Measurements from ENCODE around the gene HOXB1. TPM values are rescaled to one million over a fixed set of nuclear protein-coding genes. Genes with fewer than 3 reads are reported as not detected.

The HOXB1 gene
- total RNA-seq, 4 donors from 2014 or later, result 0.19 TPM; not detected in 3

DNA sequence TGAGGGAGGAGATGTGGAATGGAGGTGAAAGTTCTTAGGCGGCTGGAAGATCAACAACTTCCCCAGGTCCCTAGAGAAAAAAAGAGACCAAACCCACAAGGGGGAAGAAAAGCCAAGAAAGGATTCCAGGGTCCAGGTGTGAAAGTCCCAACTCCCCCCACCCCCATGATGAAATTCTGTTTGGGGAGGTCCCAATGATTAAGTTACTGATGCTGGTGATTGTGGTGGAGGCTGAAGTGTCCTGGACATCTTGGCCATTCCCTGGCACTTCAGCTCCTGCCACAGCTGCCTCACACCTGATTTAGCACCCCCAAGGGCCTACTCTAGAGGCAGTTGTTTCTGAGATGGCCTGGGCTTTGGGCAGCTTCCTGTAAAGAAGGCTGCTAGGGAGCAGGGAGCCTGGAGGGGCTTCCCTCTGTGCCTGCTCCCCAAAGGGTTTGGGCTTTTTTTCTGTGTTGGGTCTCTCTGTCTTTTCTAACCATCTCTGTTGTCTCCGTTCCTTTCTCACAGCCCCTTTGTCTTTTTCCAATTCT, 34.3 kb upstream of the HOXB1 start:
- H3K36me3 ChIP-seq, result no peaks in the 10 kb centered on the region
- H3K4me1 ChIP-seq, result peaks cover 17 to 97% (median 77%) of the 10 kb centered on the region in 3 donors
- no peak for DNase-seq
- peaks cover 0 to 89% (median 2%) of the 10 kb centered on the region in 4 donors for H3K27me3 ChIP-seq
- WGBS, 2 donors, result 60 to 73% methylated on average over 2 of the region's 2 CpGs
- peak overlapping the region in 3 of 4 donors; percentile 37 to 71 (median 55) for H3K4me3 ChIP-seq
- intact Hi-C loops (cut with DNase I), result no loop called here
- no peak for TF ChIP-seq CTCF (IDR thresholded peaks at IDR 0.05)
- no peak for TF ChIP-seq POLR2A (IDR thresholded peaks at IDR 0.05)
- H3K27ac ChIP-seq, result peak overlapping the region; percentile 89 to 92 (median 91)
- H3K9me3 ChIP-seq, result no peaks in the 10 kb centered on the region

DNA sequence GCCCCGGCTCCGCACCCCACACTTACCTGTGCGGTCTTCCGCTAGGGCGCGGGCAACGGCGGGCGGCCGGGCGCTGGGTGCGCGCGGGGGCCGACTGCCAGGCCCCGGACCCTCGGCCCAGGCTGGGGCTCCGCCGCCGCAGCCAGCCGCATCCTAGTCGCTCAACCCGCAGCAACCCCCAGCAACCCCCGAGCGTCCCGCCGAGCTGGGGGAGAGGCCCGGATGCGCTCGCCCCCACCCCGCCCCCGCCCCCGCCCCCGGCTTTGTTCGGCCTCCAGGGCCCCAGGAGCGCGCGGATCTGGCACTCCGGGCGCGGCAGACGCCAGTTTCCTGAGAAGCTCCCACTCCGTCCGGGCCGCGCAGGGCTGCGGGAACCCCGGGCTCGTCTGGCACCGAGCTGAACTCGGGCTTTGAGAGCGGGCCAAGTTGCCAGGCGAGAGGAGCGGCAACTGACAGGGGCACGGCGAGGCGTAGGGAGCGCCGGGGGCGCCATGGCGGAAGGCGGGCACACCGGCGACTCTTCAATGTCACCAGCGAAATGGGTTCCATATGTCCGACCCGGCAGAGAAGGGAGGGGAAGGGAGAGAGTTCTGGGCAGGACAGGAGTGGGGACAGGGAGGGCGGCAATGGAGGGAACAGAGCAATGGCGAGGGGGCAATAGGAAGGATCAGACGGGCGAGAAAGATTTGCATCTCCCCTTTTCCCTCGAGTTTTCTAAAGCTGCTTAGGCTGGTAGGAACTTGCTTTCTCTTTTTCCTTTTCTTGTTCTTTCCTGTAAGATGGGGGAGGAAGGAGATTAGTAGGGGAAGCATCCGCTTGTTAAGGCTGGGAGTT, 33.6 kb upstream of the HOXB1 start:
- Histone ChIP-seq H3K4me3 (peak overlapping the region; percentile 33 to 71 (median 46)), H3K27ac (peak overlapping the region; percentile 89 to 92 (median 91)), H3K27me3 (peaks cover 0 to 83% (median under 1%) of the 10 kb centered on the region in 4 donors), H3K9me3 (no peaks in the 10 kb centered on the region), H3K4me1 (peaks cover 17 to 97% (median 77%) of the 10 kb centered on the region in 3 donors), H3K36me3 (no peaks in the 10 kb centered on the region)
- intact Hi-C loops (cut with DNase I), result no loop called here
- DNase-seq, result no peak
- 19 to 22% methylated on average over 8 to 13 of the region's 73 CpGs for WGBS, 2 donors
- no peak for TF ChIP-seq CTCF (IDR thresholded peaks at IDR 0.05)
- TF ChIP-seq POLR2A (IDR thresholded peaks at IDR 0.05), result peak in 1 of 4 donors; percentile 6

GRCh38 chr17:48563867-48564187, 33.0 kb upstream of the HOXB1 start:
- peak overlapping the region; percentile 33 to 71 (median 46) for H3K4me3 ChIP-seq
- peak overlapping the region; percentile 89 to 92 (median 91) for H3K27ac ChIP-seq
- intact Hi-C loops (cut with DNase I), result no loop called here
- peaks cover 0 to 77% (median 0%) of the 10 kb centered on the region in 4 donors for H3K27me3 ChIP-seq
- WGBS, 2 donors, result 14 to 18% methylated on average over 4 to 6 of the region's 10 CpGs
- no peak for DNase-seq
- peaks cover 17 to 97% (median 81%) of the 10 kb centered on the region in 3 donors for H3K4me1 ChIP-seq
- TF ChIP-seq POLR2A (IDR thresholded peaks at IDR 0.05) (no peak), CTCF (IDR thresholded peaks at IDR 0.05) (no peak)
- no peaks in the 10 kb centered on the region for H3K36me3 ChIP-seq
- H3K9me3 ChIP-seq, result no peaks in the 10 kb centered on the region

GRCh38 chr17:48563385-48563838, 32.6 kb upstream of the HOXB1 start:
- no peaks in the 10 kb centered on the region for H3K36me3 ChIP-seq
- peaks cover 0 to 76% (median 0%) of the 10 kb centered on the region in 4 donors for H3K27me3 ChIP-seq
- peak overlapping the region; percentile 33 to 71 (median 46) for H3K4me3 ChIP-seq
- no peaks in the 10 kb centered on the region for H3K9me3 ChIP-seq
- peaks cover 17 to 98% (median 84%) of the 10 kb centered on the region in 3 donors for H3K4me1 ChIP-seq
- TF ChIP-seq POLR2A (IDR thresholded peaks at IDR 0.05) (no peak), CTCF (IDR thresholded peaks at IDR 0.05) (no peak)
- H3K27ac ChIP-seq, result peak overlapping the region; percentile 89 to 92 (median 91)
- 38 to 55% methylated on average over 5 of the region's 6 CpGs for WGBS, 2 donors
- intact Hi-C loops (cut with DNase I), result no loop called here
- DNase-seq, result no peak

- Histone ChIP-seq H3K36me3 (no peaks in the 10 kb centered on the region), H3K27ac (peak overlapping the region; percentile 89 to 92 (median 91)), H3K27me3 (peaks cover 0 to 76% (median 0%) of the 10 kb centered on the region in 4 donors), H3K4me1 (peaks cover 17 to 100% (median 87%) of the 10 kb centered on the region in 3 donors), H3K4me3 (peak overlapping the region in 3 of 4 donors; percentile 1 to 71 (median 55)), H3K9me3 (no peaks in the 10 kb centered on the region)
- TF ChIP-seq CTCF (IDR thresholded peaks at IDR 0.05) (no peak), POLR2A (IDR thresholded peaks at IDR 0.05) (no peak)
- WGBS, 2 donors, result 42 to 47% methylated on average over 5 of the region's 5 CpGs
- intact Hi-C loops (cut with DNase I), result no loop called here
- no peak for DNase-seq
These were observed 32.1 kb upstream of the HOXB1 start for GRCh38 chr17:48562934-48563333.
